ENCODE results near the gene RFX4. TPM values are rescaled to one million over a fixed set of nuclear protein-coding genes. Genes with fewer than 3 reads are reported as not detected.
"Not testable (repeated sequence)": the region's sequence is repeated elsewhere in the genome, so short reads cannot be mapped to it uniquely, and the experiment has no call there.

Gene RFX4
- total and polyA plus RNA-seq, 12 donors: 0.01 to 0.11 (median 0.11) TPM; not detected in 9

GRCh38 chr12:106602076-106602475 is 19.3 kb downstream of the RFX4 start:
- 89 to 90% methylated on average over 4 of the region's 4 CpGs for WGBS, 2 donors
- Histone ChIP-seq H3K27me3 (peaks cover 0 to 32% (median 7%) of the 10 kb centered on the region in 7 donors), H3K4me1 (no peaks in the 10 kb centered on the region)

GRCh38 chr12:106605254-106605653 is 22.4 kb downstream of the RFX4 start:
- no peak overlapping the region for H3K27ac ChIP-seq
- no peaks in the 10 kb centered on the region for H3K4me1 ChIP-seq
- H3K9me3 ChIP-seq: peaks cover 0 to 11% (median under 1%) of the 10 kb centered on the region in 11 donors
- DNase-seq (no peak), ATAC-seq (no peak)
- no peaks in the 10 kb centered on the region for H3K36me3 ChIP-seq
- 56 to 83% methylated on average over 2 of the region's 2 CpGs for WGBS, 2 donors
- no peak overlapping the region for H3K4me3 ChIP-seq
- no peak for TF ChIP-seq CTCF (IDR thresholded peaks at IDR 0.05)
- peaks cover 0 to 13% (median 5%) of the 10 kb centered on the region in 7 donors for H3K27me3 ChIP-seq
- intact Hi-C loops (cut with DNase I): no loop called here

More at GRCh38 chr12:106602076-106602475, 19.3 kb downstream of the RFX4 start:
- no peak overlapping the region for H3K4me3 ChIP-seq
- no peaks in the 10 kb centered on the region for H3K9me3 ChIP-seq
- no peak for TF ChIP-seq CTCF (IDR thresholded peaks at IDR 0.05)
- no peaks in the 10 kb centered on the region for H3K36me3 ChIP-seq
- H3K27ac ChIP-seq: no peak overlapping the region
- no peak for ATAC-seq
- no peak for DNase-seq
- intact Hi-C loops (cut with DNase I): no loop called here

- intact Hi-C loops (cut with DNase I); H3K27ac ChIP-seq; H3K4me3 ChIP-seq; H3K36me3 ChIP-seq; DNase-seq; ATAC-seq; H3K4me1 ChIP-seq; H3K27me3 ChIP-seq: not testable (repeated sequence)
- 94% methylated on average over 5 of the region's 5 CpGs for WGBS, 2 donors
- peaks cover 0 to 28% (median 13%) of the 10 kb centered on the region in 11 donors for H3K9me3 ChIP-seq
Observed at GRCh38 chr12:106620588-106620987, 37.8 kb downstream of the RFX4 start.

GRCh38 chr12:106625976-106626375 is 43.2 kb downstream of the RFX4 start:
- ATAC-seq: no peak
- Histone ChIP-seq H3K4me3 (no peak overlapping the region), H3K9me3 (peaks cover 0 to 12% (median 3%) of the 10 kb centered on the region in 11 donors), H3K4me1 (no peaks in the 10 kb centered on the region), H3K27me3 (peaks cover 0 to 4% (median 0%) of the 10 kb centered on the region in 7 donors), H3K27ac (no peak overlapping the region), H3K36me3 (no peaks in the 10 kb centered on the region)
- intact Hi-C loops (cut with DNase I): no loop called here
- no peak for TF ChIP-seq CTCF (IDR thresholded peaks at IDR 0.05)
- no peak for DNase-seq

GRCh38 chr12:106629797-106630659 is 47.2 kb downstream of the RFX4 start:
- Histone ChIP-seq H3K27ac (no peak overlapping the region), H3K9me3 (no peaks in the 10 kb centered on the region), H3K27me3 (peaks cover 0 to 10% (median 0%) of the 10 kb centered on the region in 7 donors), H3K4me3 (no peak overlapping the region), H3K4me1 (no peaks in the 10 kb centered on the region), H3K36me3 (no peaks in the 10 kb centered on the region)
- no peak for DNase-seq
- TF ChIP-seq CTCF (IDR thresholded peaks at IDR 0.05): no peak
- ATAC-seq: no peak
- WGBS, 2 donors: 59 to 67% methylated on average over 12 of the region's 12 CpGs
- intact Hi-C loops (cut with DNase I): no loop called here
